Lower lobe of right lung (tissue), 2 donors: Measurements from ENCODE around the gene VWA8. TPM values are rescaled to one million over a fixed set of nuclear protein-coding genes. Genes with fewer than 3 reads are reported as not detected.

ENCODE experiments used
- ATAC-seq, 2 donors: fragments of 200-7000 bp; cut with Tn5 transposase; one replicate each; pipeline ENCODE4 v1.9.1; 2020 to 2022; ENCODE audit warnings: mild to moderate bottlenecking in 2 of 2, moderate library complexity in 2 of 2
- DNase-seq: peaks from one replicate; pipeline ENCODE4 v3.0.0-alpha.2; 2020
- H3K27ac ChIP-seq: fragments of 200-600 bp; one replicate; pipeline ENCODE4 v1.8.0; 2022
- H3K27me3 ChIP-seq: fragments of 200-600 bp; one replicate; pipeline ENCODE4 v1.8.0; 2022; ENCODE audit warnings: low read depth
- H3K36me3 ChIP-seq: fragments of 200-600 bp; one replicate; pipeline ENCODE4 v1.8.0; 2022; ENCODE audit warnings: mild to moderate bottlenecking
- H3K4me1 ChIP-seq: fragments of 200-600 bp; one replicate; pipeline ENCODE4 v1.8.0; 2022
- H3K4me3 ChIP-seq: fragments of 200-600 bp; one replicate; pipeline ENCODE4 v1.8.0; 2022; ENCODE audit warnings: mild to moderate bottlenecking
- H3K9me3 ChIP-seq: fragments of 200-600 bp; one replicate; pipeline ENCODE4 v1.8.0; 2022
- CTCF ChIP-seq: fragments of 200-600 bp; IDR thresholded peaks from one replicate; pipeline ENCODE4 v1.8.0; 2022; ENCODE audit warnings: antibody characterized with exemption, mild to moderate bottlenecking
- intact Hi-C: fragments of 100-400 bp; cut with DNase I; formaldehyde crosslinking; loops from one replicate; pipeline ENCODE4 v1.11.0; 2022
- total RNA-seq: library from RNA; stranded (reverse); fragmentation: NEBNext Ultra II Directional; extraction: Animal tissue kit (Norgen Biotek cat#: 25700); gene quantifications from one replicate; pipeline ENCODE4 v1.2.1, GENCODE V29; 2021
- donor health status: DM: no; HTN: yes; CAD: no; lungs with severe emphysema.

VWA8 gene
- total RNA-seq, 1 donor from 2014 or later, result 18.2 TPM

- no peak for TF ChIP-seq CTCF
- Histone ChIP-seq H3K9me3 (no peaks in the 10 kb centered on the region), H3K4me1 (no peaks in the 10 kb centered on the region), H3K27ac (no peak overlapping the region), H3K4me3 (no peak overlapping the region), H3K27me3 (no peaks in the 10 kb centered on the region), H3K36me3 (no peaks in the 10 kb centered on the region)
- ATAC-seq (peak in 1 of 2 donors; percentile 7), DNase-seq (no peak)
- intact Hi-C loops, result no loop called here
These were observed 109.6 kb downstream of the VWA8 start for GRCh38 chr13:41851351-41851750.

GRCh38 chr13:41848435-41849255, 112.3 kb downstream of the VWA8 start:
- no peaks in the 10 kb centered on the region for H3K4me1 ChIP-seq
- intact Hi-C loops, result no loop called here
- TF ChIP-seq CTCF, result no peak
- H3K27me3 ChIP-seq, result no peaks in the 10 kb centered on the region
- DNase-seq (no peak), ATAC-seq (no peak)
- no peaks in the 10 kb centered on the region for H3K9me3 ChIP-seq
- no peaks in the 10 kb centered on the region for H3K36me3 ChIP-seq
- no peak overlapping the region for H3K27ac ChIP-seq
- no peak overlapping the region for H3K4me3 ChIP-seq

GRCh38 chr13:41847216-41847615, 113.7 kb downstream of the VWA8 start:
- Histone ChIP-seq H3K9me3 (no peaks in the 10 kb centered on the region), H3K4me1 (no peaks in the 10 kb centered on the region), H3K4me3 (no peak overlapping the region), H3K27ac (no peak overlapping the region), H3K36me3 (no peaks in the 10 kb centered on the region), H3K27me3 (no peaks in the 10 kb centered on the region)
- no peak for TF ChIP-seq CTCF
- DNase-seq, result no peak
- intact Hi-C loops, result no loop called here
- no peak for ATAC-seq

GRCh38 chr13:41842036-41842620, 118.8 kb downstream of the VWA8 start:
- no peak for DNase-seq
- ATAC-seq, result no peak

GRCh38 chr13:41837629-41838028, 123.3 kb downstream of the VWA8 start:
- Histone ChIP-seq H3K27ac (no peak overlapping the region), H3K27me3 (no peaks in the 10 kb centered on the region), H3K9me3 (no peaks in the 10 kb centered on the region), H3K4me1 (peaks cover 8% of the 10 kb centered on the region), H3K36me3 (peaks cover 8% of the 10 kb centered on the region), H3K4me3 (no peak overlapping the region)
- DNase-seq, result no peak
- intact Hi-C loops, result no loop called here
- TF ChIP-seq CTCF, result no peak
- no peak for ATAC-seq

More at GRCh38 chr13:41842036-41842620, 118.8 kb downstream of the VWA8 start:
- no peaks in the 10 kb centered on the region for H3K9me3 ChIP-seq
- no peaks in the 10 kb centered on the region for H3K27me3 ChIP-seq
- H3K27ac ChIP-seq, result no peak overlapping the region
- intact Hi-C loops, result no loop called here
- H3K4me1 ChIP-seq, result peaks cover 8% of the 10 kb centered on the region
- no peaks in the 10 kb centered on the region for H3K36me3 ChIP-seq
- no peak for TF ChIP-seq CTCF
- no peak overlapping the region for H3K4me3 ChIP-seq
